Loucy (cell line): ENCODE data around the gene PLEKHO1.
"Not testable (repeated sequence)": the region's sequence is repeated elsewhere in the genome, so short reads cannot be mapped to it uniquely, and the experiment has no call there.

Experiments used
- H2AFZ ChIP-seq: fragments of 200-600 bp; sonication (generic); 2 replicates; pipeline ENCODE4 v1.6.0; 2016; ENCODE audit warnings: antibody characterized with exemption, mild to moderate bottlenecking, low read length, moderate library complexity
- H3F3A ChIP-seq: fragments of 200-600 bp; 2 replicates; pipeline ENCODE4 v1.6.0; 2016; ENCODE audit warnings: antibody characterized with exemption, low read depth, mild to moderate bottlenecking
- H3K27me3 ChIP-seq: fragments of 200-600 bp; sonication (generic); 2 replicates; pipeline ENCODE4 v1.6.1; 2014; ENCODE audit warnings: low read length, mild to moderate bottlenecking; ENCODE audit not compliant: insufficient read depth, poor library complexity, severe bottlenecking
- H3K36me3 ChIP-seq: fragments of 200-600 bp; sonication (generic); 2 replicates; pipeline ENCODE4 v1.6.1; 2016; ENCODE audit warnings: low read length; ENCODE audit not compliant: insufficient read depth
- H3K4me1 ChIP-seq: fragments of 200-600 bp; sonication (generic); 2 replicates; pipeline ENCODE4 v1.5.1; 2014; ENCODE audit warnings: low read length, mild to moderate bottlenecking; ENCODE audit not compliant: insufficient read depth, poor library complexity, severe bottlenecking
- H3K4me2 ChIP-seq: fragments of 200-600 bp; sonication (generic); 2 replicates; pipeline ENCODE4 v1.6.0; 2014; ENCODE audit warnings: antibody characterized with exemption, low read length, low read depth, mild to moderate bottlenecking; ENCODE audit not compliant: poor library complexity, severe bottlenecking
- H3K4me3 ChIP-seq: fragments of 200-600 bp; sonication (generic); 2 replicates; pipeline ENCODE4 v1.5.1; 2014; ENCODE audit warnings: low read length, mild to moderate bottlenecking, mixed read lengths; ENCODE audit not compliant: poor library complexity, severe bottlenecking
- H3K79me2 ChIP-seq: fragments of 200-600 bp; sonication (generic); 2 replicates; pipeline ENCODE4 v1.6.1; 2014; ENCODE audit warnings: low read length; ENCODE audit not compliant: insufficient read depth
- H3K9ac ChIP-seq: fragments of 200-600 bp; sonication (generic); 2 replicates; pipeline ENCODE4 v1.6.0; 2014; ENCODE audit warnings: mild to moderate bottlenecking, low read depth, low read length, moderate library complexity; ENCODE audit not compliant: poor library complexity, severe bottlenecking
- H3K9me2 ChIP-seq: fragments of 200-600 bp; sonication (generic); replicated peaks from 2 replicates; pipeline ENCODE4 v1.6.1; 2016; ENCODE audit warnings: low read depth, low read length, mixed read lengths
- H3K9me3 ChIP-seq: fragments of 200-600 bp; sonication (generic); 2 replicates; pipeline ENCODE4 v1.6.1; 2014; ENCODE audit warnings: mild to moderate bottlenecking, antibody characterized with exemption, low read length, low read depth; ENCODE audit not compliant: insufficient read depth
- H4K20me1 ChIP-seq: fragments of 200-600 bp; sonication (generic); 2 replicates; pipeline ENCODE4 v1.6.0; 2014; ENCODE audit warnings: antibody characterized with exemption, low read length, mild to moderate bottlenecking; ENCODE audit not compliant: insufficient read depth, poor library complexity, severe bottlenecking
- CTCF ChIP-seq: fragments of 200-600 bp; sonication (generic); conservative IDR thresholded peaks from 2 replicates; pipeline ENCODE4 v1.5.1; 2014; ENCODE audit warnings: mild to moderate bottlenecking, antibody characterized with exemption, low read length
- EZH2phosphoT487 ChIP-seq: fragments of 200-600 bp; IDR thresholded peaks from 2 replicates; pipeline ENCODE4 v1.6.1; 2018; ENCODE audit warnings: antibody characterized with exemption, mild to moderate bottlenecking, moderate library complexity, borderline replicate concordance

Gene PLEKHO1

GRCh38 chr1:150134537-150134936 is 15.2 kb upstream of the PLEKHO1 start:
- TF ChIP-seq CTCF (no peak), EZH2phosphoT487 (no peak)
- Histone ChIP-seq H3K4me3 (no peak overlapping the region), H3K9me3 (no peaks in the 10 kb centered on the region), H3K27me3 (no peaks in the 10 kb centered on the region), H3K79me2 (no peaks in the 10 kb centered on the region), H3K9me2 (no peaks in the 10 kb centered on the region), H3K36me3 (no peaks in the 10 kb centered on the region), H3K9ac (no peak overlapping the region), H3F3A (no peaks in the 10 kb centered on the region), H2AFZ (no peak overlapping the region), H4K20me1 (no peaks in the 10 kb centered on the region), H3K4me1 (no peaks in the 10 kb centered on the region), H3K4me2 (no peak overlapping the region)

GRCh38 chr1:150135400-150135799 is 14.3 kb upstream of the PLEKHO1 start:
- not testable (repeated sequence) for H3K4me3 ChIP-seq, H3K4me2 ChIP-seq, H3F3A ChIP-seq, H3K4me1 ChIP-seq, H3K9me3 ChIP-seq, H3K36me3 ChIP-seq, H3K79me2 ChIP-seq, H3K9me2 ChIP-seq, H3K9ac ChIP-seq, H3K27me3 ChIP-seq, H2AFZ ChIP-seq, H4K20me1 ChIP-seq

- H3K79me2 ChIP-seq = no peaks in the 10 kb centered on the region
- no peaks in the 10 kb centered on the region for H3K9me3 ChIP-seq
- TF ChIP-seq EZH2phosphoT487 (no peak), CTCF (no peak)
- H2AFZ ChIP-seq = no peak overlapping the region
- H3K9me2 ChIP-seq = no peaks in the 10 kb centered on the region
- H3K36me3 ChIP-seq = no peaks in the 10 kb centered on the region
- H3F3A ChIP-seq = no peaks in the 10 kb centered on the region
- no peaks in the 10 kb centered on the region for H3K27me3 ChIP-seq
- no peaks in the 10 kb centered on the region for H4K20me1 ChIP-seq
- H3K4me1 ChIP-seq = no peaks in the 10 kb centered on the region
- no peak overlapping the region for H3K4me2 ChIP-seq
- no peak overlapping the region for H3K4me3 ChIP-seq
- no peak overlapping the region for H3K9ac ChIP-seq
These were observed 11.7 kb upstream of the PLEKHO1 start for GRCh38 chr1:150138044-150138443.

GRCh38 chr1:150141452-150141851 is 8.3 kb upstream of the PLEKHO1 start:
- H3K79me2 ChIP-seq = no peaks in the 10 kb centered on the region
- no peak overlapping the region for H3K4me3 ChIP-seq
- no peaks in the 10 kb centered on the region for H3K27me3 ChIP-seq
- no peak overlapping the region for H2AFZ ChIP-seq
- no peaks in the 10 kb centered on the region for H3F3A ChIP-seq
- no peaks in the 10 kb centered on the region for H3K9me2 ChIP-seq
- H3K4me1 ChIP-seq = peaks cover 14% of the 10 kb centered on the region
- no peak overlapping the region for H3K4me2 ChIP-seq
- no peaks in the 10 kb centered on the region; the same call in 1 of the 2 replicates for H3K36me3 ChIP-seq
- no peaks in the 10 kb centered on the region for H3K9me3 ChIP-seq
- H4K20me1 ChIP-seq = no peaks in the 10 kb centered on the region
- no peak overlapping the region for H3K9ac ChIP-seq
- TF ChIP-seq EZH2phosphoT487 (no peak), CTCF (no peak)
